ENCODE results near the gene ZFP42.

DNA sequence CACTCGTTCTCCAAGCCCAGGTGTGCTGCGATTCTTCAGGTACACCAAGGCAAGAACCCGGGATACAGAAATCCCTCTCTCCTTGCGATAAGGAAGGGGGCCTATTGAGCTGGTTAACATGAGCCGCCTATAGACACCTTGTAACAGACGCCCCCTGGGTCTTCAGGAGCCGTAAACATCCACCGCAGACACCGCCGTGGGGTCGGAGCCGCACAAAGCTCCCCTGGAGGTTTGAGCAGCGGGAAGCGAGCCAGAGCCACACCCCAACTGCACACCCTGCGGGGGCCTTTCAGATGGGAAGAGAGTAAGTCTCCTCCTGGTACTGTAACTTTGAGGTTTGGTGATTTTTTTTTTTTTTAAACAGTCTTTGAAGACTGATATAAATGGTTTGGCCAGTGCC is 46.6 kb downstream of the ZFP42 start:
- TF ChIP-seq, protein P1, sequence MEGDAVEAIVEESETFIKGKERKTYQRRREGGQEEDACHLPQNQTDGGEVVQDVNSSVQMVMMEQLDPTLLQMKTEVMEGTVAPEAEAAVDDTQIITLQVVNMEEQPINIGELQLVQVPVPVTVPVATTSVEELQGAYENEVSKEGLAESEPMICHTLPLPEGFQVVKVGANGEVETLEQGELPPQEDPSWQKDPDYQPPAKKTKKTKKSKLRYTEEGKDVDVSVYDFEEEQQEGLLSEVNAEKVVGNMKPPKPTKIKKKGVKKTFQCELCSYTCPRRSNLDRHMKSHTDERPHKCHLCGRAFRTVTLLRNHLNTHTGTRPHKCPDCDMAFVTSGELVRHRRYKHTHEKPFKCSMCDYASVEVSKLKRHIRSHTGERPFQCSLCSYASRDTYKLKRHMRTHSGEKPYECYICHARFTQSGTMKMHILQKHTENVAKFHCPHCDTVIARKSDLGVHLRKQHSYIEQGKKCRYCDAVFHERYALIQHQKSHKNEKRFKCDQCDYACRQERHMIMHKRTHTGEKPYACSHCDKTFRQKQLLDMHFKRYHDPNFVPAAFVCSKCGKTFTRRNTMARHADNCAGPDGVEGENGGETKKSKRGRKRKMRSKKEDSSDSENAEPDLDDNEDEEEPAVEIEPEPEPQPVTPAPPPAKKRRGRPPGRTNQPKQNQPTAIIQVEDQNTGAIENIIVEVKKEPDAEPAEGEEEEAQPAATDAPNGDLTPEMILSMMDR (IDR thresholded peaks at IDR 0.05 in 2 of 3, conservative IDR thresholded peaks at IDR 0.05 in 1 of 3; ENCODE audit: borderline replicate concordance in 1 of 3, insufficient read depth in 1 of 3, low read depth in 2 of 3, low read length in 2 of 3): no peak
- TF ChIP-seq EZH2 (IDR thresholded peaks at IDR 0.05) (no peak), POLR2A (IDR thresholded peaks at IDR 0.05; ENCODE audit: borderline replicate concordance, extremely low read depth, insufficient read depth, insufficient read length) (no peak), EZH2phosphoT487 (IDR thresholded peaks at IDR 0.05; ENCODE audit: borderline replicate concordance) (no peak), ATF3 (IDR thresholded peaks at IDR 0.05) (no peak), POLR2AphosphoS5 (IDR thresholded peaks at IDR 0.05; ENCODE audit: low read depth, low read length) (no peak), EGR1 (IDR thresholded peaks at IDR 0.05; ENCODE audit: low read depth) (no peak), REST (IDR thresholded peaks at IDR 0.05; ENCODE audit: low read depth) (no peak), ELF1 (IDR thresholded peaks at IDR 0.05; ENCODE audit: borderline replicate concordance, low read depth) (no peak), TCF7L2 (IDR thresholded peaks at IDR 0.05; ENCODE audit: borderline replicate concordance, extremely low read depth, insufficient read depth, insufficient read length) (no peak)
